ENCODE measurements around the gene PIBF1. TPM values are rescaled to one million over a fixed set of nuclear protein-coding genes. Genes with fewer than 3 reads are reported as not detected.
A peak's percentile ranks its signal among the peaks of the same experiment; 100 is the strongest.

PIBF1 gene
- total RNA-seq, 4 donors from 2014 or later: 7.9 to 54.6 (median 29.1) TPM

GRCh38 chr13:73058432-73058735 lies 276.5 kb downstream of the PIBF1 start:
- Histone ChIP-seq H3K27me3 (peaks cover 0 to 13% of the 10 kb centered on the region in 2 donors), H3K4me3 (peak overlapping the region; percentile 51 to 89), H3K4me1 (no peaks in the 10 kb centered on the region), H3K27ac (peak overlapping the region in 1 of 2 donors; percentile 79), H3K36me3 (no peaks in the 10 kb centered on the region), H3K9me3 (no peaks in the 10 kb centered on the region)
- DNase-seq: no peak
- TF ChIP-seq, protein P1, sequence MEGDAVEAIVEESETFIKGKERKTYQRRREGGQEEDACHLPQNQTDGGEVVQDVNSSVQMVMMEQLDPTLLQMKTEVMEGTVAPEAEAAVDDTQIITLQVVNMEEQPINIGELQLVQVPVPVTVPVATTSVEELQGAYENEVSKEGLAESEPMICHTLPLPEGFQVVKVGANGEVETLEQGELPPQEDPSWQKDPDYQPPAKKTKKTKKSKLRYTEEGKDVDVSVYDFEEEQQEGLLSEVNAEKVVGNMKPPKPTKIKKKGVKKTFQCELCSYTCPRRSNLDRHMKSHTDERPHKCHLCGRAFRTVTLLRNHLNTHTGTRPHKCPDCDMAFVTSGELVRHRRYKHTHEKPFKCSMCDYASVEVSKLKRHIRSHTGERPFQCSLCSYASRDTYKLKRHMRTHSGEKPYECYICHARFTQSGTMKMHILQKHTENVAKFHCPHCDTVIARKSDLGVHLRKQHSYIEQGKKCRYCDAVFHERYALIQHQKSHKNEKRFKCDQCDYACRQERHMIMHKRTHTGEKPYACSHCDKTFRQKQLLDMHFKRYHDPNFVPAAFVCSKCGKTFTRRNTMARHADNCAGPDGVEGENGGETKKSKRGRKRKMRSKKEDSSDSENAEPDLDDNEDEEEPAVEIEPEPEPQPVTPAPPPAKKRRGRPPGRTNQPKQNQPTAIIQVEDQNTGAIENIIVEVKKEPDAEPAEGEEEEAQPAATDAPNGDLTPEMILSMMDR (IDR thresholded peaks at IDR 0.05): no peak
- TF ChIP-seq POLR2A (IDR thresholded peaks at IDR 0.05): no peak
- intact Hi-C loops (cut with DNase I; ENCODE audit: low total_unique reads): no loop called here

GRCh38 chr13:73058736-73059459 lies 277.0 kb downstream of the PIBF1 start, which contains the start of gene KLF5:
KLF5 (plus strand) TSS chr13:73059005; CDS start chr13:73059328, 323 bp downstream.
- intact Hi-C loops (cut with DNase I; ENCODE audit: low total_unique reads): no loop called here
- Histone ChIP-seq H3K9me3 (no peaks in the 10 kb centered on the region), H3K27me3 (peaks cover 0 to 13% of the 10 kb centered on the region in 2 donors), H3K4me3 (peak within 1 kb of the TSS; percentile 51 to 89), H3K4me1 (no peaks in the 10 kb centered on the region), H3K36me3 (no peaks in the 10 kb centered on the region), H3K27ac (peak within 1 kb of the TSS; percentile 56 to 79)
- peak; percentile 95 to 96 for DNase-seq
- TF ChIP-seq POLR2A (IDR thresholded peaks at IDR 0.05): peak; percentile 95 to 97
- TF ChIP-seq, protein P1 (IDR thresholded peaks at IDR 0.05): no peak

DNA sequence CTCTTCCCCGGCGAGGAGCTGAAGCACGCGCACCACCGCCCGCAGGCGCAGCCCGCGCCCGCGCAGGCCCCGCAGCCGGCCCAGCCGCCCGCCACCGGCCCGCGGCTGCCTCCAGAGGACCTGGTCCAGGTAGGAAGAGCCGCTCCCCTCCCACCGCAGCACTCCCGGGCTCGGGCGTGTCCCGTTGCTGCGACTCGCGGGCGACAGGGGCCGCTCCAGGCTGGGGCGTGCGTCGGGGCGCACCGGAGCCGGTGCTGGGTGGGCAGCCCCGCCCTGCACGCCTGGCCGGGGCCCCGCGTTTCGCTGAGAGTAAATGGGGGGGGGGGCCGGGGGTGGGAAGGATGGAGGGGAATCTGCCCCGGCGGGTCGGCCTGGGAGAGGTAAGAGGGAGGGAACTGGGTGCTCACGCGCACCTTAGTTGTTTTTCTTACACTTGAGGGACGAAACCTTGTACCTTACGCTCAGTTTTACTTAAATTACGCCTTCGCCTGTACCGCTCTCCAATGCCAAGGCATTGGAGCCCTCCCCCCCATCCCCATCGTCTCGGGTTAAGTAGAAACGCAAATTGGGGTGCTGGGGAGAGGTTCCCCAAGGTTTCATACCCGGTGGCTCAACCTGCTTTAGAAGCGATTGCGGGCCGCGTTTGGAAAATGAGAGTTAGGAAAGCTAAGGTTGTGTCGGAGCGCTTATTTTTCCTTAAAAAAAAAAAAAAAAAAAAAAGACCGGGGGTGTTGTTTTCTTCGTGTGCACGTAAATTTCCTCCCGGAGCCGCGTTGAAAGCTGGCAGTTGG lies 277.7 kb downstream of the PIBF1 start:
- no peak for TF ChIP-seq POLR2A (IDR thresholded peaks at IDR 0.05)
- TF ChIP-seq, protein P1 (IDR thresholded peaks at IDR 0.05): peak in 1 of 4 experiments; percentile 22
- no peaks in the 10 kb centered on the region for H3K36me3 ChIP-seq
- no peaks in the 10 kb centered on the region for H3K4me1 ChIP-seq
- H3K9me3 ChIP-seq: no peaks in the 10 kb centered on the region
- H3K27ac ChIP-seq: peak overlapping the region; percentile 56 to 79
- H3K4me3 ChIP-seq: peak overlapping the region; percentile 51 to 89
- intact Hi-C loops (cut with DNase I; ENCODE audit: low total_unique reads): no loop called here
- H3K27me3 ChIP-seq: peaks cover 0 to 13% of the 10 kb centered on the region in 2 donors
- DNase-seq: peak; percentile 18 to 31

DNA sequence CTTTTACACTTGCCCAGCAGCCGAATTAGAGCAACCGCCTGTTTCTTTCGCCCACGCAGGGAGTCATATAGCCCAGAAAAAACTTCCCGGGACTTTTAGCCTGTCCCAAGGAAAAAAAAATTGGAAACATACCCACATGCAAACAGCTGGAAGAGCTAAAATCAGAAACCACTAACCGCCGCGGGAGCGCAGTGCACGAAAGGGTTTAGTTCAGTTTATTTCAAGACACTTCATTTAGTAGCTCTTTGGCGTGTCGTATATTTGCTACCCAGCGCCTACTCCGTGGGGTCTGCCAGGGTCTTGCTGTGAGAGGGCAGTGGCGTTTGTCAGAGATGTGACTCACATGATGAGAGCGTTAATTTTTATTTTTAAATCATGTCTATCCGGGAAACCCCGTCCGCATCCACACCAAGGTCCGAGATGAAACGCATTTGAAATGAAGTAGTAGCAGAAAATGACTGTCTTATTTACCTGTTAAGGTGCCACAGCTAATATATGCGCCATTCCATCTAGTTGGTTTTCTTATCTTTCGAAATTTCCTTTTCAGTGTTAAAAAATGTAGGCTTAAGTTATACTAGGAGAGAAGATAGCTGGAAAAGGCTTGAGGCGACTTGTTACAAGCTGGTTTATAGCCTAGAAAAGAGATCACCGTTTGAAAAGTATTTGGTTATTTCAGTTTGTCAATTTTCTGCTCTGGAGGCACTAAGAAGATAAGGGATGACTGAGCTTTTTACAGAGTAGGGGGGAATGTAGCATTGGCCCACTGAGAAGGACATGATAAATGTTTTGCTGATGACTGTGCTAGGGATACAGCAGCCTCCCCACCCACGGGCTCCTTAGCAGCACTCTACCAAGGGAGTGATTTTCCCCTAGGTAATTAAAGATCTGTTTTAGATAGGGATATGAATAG lies 278.6 kb downstream of the PIBF1 start:
- H3K36me3 ChIP-seq: no peaks in the 10 kb centered on the region
- TF ChIP-seq POLR2A (IDR thresholded peaks at IDR 0.05): no peak
- H3K27ac ChIP-seq: peak overlapping the region; percentile 56 to 79
- no peaks in the 10 kb centered on the region for H3K4me1 ChIP-seq
- DNase-seq: peak; percentile 19 to 22
- peaks cover 0 to 13% of the 10 kb centered on the region in 2 donors for H3K27me3 ChIP-seq
- H3K9me3 ChIP-seq: no peaks in the 10 kb centered on the region
- H3K4me3 ChIP-seq: peak overlapping the region; percentile 51 to 89
- intact Hi-C loops (cut with DNase I; ENCODE audit: low total_unique reads): no loop called here

DNA sequence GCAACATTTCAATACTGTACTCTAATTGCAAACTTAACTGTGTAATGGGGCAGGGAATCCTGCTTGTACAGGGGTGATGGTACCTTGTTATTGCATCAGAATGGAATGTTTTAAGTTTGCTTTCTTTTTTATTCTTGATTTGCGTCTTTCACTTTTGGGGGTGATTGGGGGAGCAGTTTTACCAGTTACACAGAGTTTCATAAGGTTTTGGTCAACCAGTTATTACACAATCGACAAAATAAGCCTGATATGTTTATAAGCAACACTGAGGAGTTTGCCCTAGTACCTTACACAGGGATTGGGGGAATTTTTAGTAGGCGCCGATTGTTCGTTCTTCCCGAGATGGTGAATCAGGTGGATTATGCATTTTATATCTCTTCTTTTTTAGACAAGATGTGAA lies 279.5 kb downstream of the PIBF1 start:
- no peak overlapping the region for H3K27ac ChIP-seq
- no peaks in the 10 kb centered on the region for H3K9me3 ChIP-seq
- H3K4me3 ChIP-seq: no peak overlapping the region
- TF ChIP-seq POLR2A (IDR thresholded peaks at IDR 0.05): no peak
- TF ChIP-seq, protein P1 (IDR thresholded peaks at IDR 0.05): no peak
- intact Hi-C loops (cut with DNase I; ENCODE audit: low total_unique reads): no loop called here
- no peaks in the 10 kb centered on the region for H3K4me1 ChIP-seq
- DNase-seq: no peak
- H3K36me3 ChIP-seq: no peaks in the 10 kb centered on the region
- H3K27me3 ChIP-seq: peaks cover 0 to 4% of the 10 kb centered on the region in 2 donors
